ENCODE measurements around the gene GLUD1. TPM values are rescaled to one million over a fixed set of nuclear protein-coding genes. Genes with fewer than 3 reads are reported as not detected.
A peak's percentile ranks its signal among the peaks of the same experiment; 100 is the strongest.
"Not testable (repeated sequence)": the region's sequence is repeated elsewhere in the genome, so short reads cannot be mapped to it uniquely, and the experiment has no call there.

GLUD1 gene
- total RNA-seq: 69.5 and 72.4 TPM in 2 replicates
- long read RNA-seq, transcript GLUD1-201 (13 exons, 3,039 nt): major isoform, 21 of 36 reads
- long read RNA-seq, partial matches to known transcripts: 12 of 36 reads
- long read RNA-seq, other reads (novel, unspliced or antisense): 3 of 36 reads

DNA sequence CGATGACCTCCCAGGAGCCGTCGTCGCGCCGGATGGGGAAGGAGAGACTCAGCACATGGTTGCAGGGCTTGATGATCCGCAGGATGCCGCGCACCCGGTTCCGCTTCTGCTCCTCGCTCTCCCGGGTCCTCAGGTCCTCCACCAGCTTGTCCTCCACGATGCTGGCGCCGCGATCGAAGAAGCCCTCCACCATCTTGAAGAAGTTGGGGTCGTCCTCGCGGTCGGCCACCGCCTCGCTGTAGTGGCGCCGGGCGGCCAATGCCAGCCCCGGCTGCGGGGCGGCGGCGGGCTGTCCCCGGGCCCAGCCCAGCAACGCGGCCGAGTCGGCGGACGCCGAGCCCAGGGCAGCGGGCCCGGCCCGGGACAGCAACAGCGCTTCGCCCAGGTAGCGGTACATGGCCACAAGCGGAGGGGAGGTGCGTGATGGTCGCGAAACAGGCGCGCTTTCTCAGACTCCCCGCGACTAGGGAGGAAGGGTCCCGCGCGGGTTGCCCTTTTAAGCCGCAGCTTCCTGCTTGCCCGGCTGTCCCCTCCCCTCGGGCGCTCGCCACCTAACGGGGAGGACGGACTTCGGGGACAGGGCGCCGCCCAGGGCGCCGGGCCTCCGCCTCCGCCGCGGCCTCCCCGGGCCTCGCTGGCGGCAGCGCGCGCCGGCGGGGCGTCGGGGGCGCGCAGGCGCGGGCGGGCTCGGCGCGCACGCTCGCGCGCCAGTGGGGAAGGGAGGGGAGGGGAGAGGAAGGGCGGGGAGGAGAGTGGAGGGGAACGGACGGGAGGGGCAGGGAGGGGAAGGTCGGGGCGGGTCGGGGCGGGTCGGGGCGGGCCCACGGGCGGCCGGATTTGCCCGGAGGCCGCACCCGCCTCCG is at the start of gene GLUD1, which contains the start of gene SHLD2:
GLUD1 (minus strand) TSS at position 471 of the 863 bp plus-strand sequence; CDS start at position 397, 74 bp downstream.
SHLD2 (plus strand) TSS at position 834 of the 863 bp plus-strand sequence. CDS start 56,149 bp downstream, outside the sequence.
- no peaks in the 10 kb centered on the region for H3K9me3 Mint-ChIP-seq (ENCODE audit: low read depth)
- TF ChIP-seq, protein P1, sequence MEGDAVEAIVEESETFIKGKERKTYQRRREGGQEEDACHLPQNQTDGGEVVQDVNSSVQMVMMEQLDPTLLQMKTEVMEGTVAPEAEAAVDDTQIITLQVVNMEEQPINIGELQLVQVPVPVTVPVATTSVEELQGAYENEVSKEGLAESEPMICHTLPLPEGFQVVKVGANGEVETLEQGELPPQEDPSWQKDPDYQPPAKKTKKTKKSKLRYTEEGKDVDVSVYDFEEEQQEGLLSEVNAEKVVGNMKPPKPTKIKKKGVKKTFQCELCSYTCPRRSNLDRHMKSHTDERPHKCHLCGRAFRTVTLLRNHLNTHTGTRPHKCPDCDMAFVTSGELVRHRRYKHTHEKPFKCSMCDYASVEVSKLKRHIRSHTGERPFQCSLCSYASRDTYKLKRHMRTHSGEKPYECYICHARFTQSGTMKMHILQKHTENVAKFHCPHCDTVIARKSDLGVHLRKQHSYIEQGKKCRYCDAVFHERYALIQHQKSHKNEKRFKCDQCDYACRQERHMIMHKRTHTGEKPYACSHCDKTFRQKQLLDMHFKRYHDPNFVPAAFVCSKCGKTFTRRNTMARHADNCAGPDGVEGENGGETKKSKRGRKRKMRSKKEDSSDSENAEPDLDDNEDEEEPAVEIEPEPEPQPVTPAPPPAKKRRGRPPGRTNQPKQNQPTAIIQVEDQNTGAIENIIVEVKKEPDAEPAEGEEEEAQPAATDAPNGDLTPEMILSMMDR (IDR thresholded peaks at IDR 0.05; ENCODE audit: unreplicated experiment): no peak
- H3K4me1 Mint-ChIP-seq (ENCODE audit: low read depth): peaks cover 25% of the 10 kb centered on the region
- peak; percentile 79 for DNase-seq (ENCODE audit: low spot score, unreplicated experiment)
- H3K36me3 Mint-ChIP-seq (ENCODE audit: insufficient read depth): peaks cover 4% of the 10 kb centered on the region
- H3K27me3 Mint-ChIP-seq: no peaks in the 10 kb centered on the region
- H3K4me3 Mint-ChIP-seq (ENCODE audit: low read depth): peak within 1 kb of the TSS; percentile 92
- peak within 1 kb of the TSS; percentile 94 for H3K27ac Mint-ChIP-seq

DNA sequence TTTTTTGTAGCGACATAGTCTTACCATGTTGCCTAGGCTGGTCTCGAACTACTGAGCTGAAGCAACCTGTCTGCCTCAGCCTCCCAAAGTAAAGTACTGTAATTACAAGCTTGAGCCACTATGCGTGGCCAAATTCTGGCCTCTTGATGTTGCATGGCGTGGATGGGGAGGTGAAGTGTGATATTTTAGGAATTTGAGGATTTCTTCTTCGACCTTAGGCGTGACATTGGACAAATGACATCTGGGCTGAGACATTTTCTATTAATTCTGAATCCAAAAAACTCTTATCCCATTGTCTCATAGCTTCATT is 48.4 kb upstream of the GLUD1 start:
- H3K36me3 Mint-ChIP-seq (ENCODE audit: insufficient read depth); DNase-seq (ENCODE audit: low spot score, unreplicated experiment); H3K4me1 Mint-ChIP-seq (ENCODE audit: low read depth); H3K4me3 Mint-ChIP-seq (ENCODE audit: low read depth); H3K27me3 Mint-ChIP-seq; H3K27ac Mint-ChIP-seq; H3K9me3 Mint-ChIP-seq (ENCODE audit: low read depth): not testable (repeated sequence)

DNA sequence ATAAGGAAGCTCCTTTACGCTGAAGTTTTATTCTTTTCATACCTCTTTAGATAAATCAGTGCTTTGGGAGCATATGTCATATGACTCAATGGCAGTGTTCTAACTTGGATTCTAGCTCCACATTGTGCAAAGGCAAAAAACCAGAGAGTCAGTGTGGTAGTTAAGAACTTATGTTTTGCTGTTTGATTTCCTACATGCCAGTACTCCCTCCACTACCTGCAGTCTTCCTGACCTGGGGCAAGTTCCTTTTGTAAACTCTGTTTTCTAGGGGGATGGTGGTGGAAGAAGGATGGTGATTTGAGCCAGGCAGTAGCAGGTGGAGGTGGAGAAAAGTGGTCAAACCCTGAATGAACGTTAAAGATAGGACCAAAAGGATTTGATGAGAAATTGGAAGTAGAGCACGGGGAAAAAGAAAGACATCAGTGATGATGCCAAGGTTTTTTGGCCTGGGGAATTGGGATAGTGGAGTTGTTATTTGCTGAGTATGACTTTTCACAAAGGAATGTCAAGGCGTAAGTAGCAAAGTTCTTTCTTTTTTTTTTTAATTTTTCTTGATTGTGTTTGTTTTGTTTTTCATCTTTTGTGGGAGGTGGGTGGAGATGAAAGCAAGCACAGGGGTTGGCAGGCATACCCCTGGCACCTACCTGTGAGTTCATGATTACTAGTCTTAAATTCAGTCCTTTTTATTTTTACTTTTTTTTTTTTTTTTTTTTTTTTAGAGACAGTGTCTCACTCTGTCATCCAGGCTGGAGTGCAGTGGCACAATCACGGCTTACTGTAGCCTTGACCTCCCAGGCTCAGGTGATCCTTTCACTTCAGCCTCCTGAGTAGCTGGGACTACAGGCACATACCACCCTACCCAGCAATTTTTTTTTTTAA is 47.8 kb upstream of the GLUD1 start:
- H3K4me3 Mint-ChIP-seq (ENCODE audit: low read depth); H3K27me3 Mint-ChIP-seq; H3K27ac Mint-ChIP-seq; DNase-seq (ENCODE audit: low spot score, unreplicated experiment); H3K4me1 Mint-ChIP-seq (ENCODE audit: low read depth); H3K9me3 Mint-ChIP-seq (ENCODE audit: low read depth): not testable (repeated sequence)
- H3K36me3 Mint-ChIP-seq (ENCODE audit: insufficient read depth): peaks cover 10% of the 10 kb centered on the region

DNA sequence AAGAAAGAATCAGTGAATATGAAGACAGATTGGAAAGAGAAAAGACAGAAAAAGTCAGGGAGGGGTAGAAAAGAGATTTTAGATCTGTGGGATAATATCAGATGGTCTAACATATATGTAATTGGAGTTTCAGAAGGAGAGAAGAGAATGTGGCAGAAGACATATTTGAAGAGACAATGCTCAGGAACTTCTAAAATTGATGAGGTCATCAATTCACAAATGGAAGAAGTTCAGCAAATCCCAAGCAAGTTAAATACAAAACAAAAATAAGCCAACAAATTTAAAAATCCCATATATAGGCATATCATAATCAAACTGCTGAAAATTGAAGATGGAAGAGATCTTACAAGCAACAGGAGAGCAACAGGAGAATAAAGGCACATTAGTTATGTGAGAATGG is 42.8 kb upstream of the GLUD1 start:
- not testable (repeated sequence) for DNase-seq (ENCODE audit: low spot score, unreplicated experiment); H3K27ac Mint-ChIP-seq; H3K27me3 Mint-ChIP-seq; H3K4me1 Mint-ChIP-seq (ENCODE audit: low read depth); H3K4me3 Mint-ChIP-seq (ENCODE audit: low read depth)
- Mint-ChIP-seq H3K36me3 (ENCODE audit: insufficient read depth) (peaks cover 21% of the 10 kb centered on the region), H3K9me3 (ENCODE audit: low read depth) (peaks cover 15% of the 10 kb centered on the region)

DNA sequence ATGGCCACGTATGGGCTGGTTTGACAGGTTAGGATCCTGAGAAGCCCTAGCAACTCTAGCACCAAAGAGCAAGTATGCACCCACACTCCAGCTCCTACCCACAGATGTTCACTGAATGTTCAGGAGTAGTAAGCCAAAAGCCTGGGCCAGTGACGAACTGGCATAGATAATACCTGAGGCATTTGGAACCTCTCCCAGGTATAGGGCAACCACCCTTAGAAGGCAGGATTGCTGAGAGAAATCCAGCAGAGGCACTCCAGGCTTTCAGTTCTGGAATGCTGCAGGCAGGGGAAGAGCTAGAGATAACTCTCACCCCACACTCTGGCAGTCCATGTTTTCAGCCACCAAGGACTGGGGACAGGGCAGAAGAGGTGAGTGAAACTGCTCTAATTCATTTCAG is 39.8 kb upstream of the GLUD1 start:
- H3K27ac Mint-ChIP-seq; DNase-seq (ENCODE audit: low spot score, unreplicated experiment); H3K4me3 Mint-ChIP-seq (ENCODE audit: low read depth); H3K4me1 Mint-ChIP-seq (ENCODE audit: low read depth); H3K27me3 Mint-ChIP-seq: not testable (repeated sequence)
- H3K36me3 Mint-ChIP-seq (ENCODE audit: insufficient read depth): peaks cover 20% of the 10 kb centered on the region
- peaks cover 12% of the 10 kb centered on the region for H3K9me3 Mint-ChIP-seq (ENCODE audit: low read depth)

DNA sequence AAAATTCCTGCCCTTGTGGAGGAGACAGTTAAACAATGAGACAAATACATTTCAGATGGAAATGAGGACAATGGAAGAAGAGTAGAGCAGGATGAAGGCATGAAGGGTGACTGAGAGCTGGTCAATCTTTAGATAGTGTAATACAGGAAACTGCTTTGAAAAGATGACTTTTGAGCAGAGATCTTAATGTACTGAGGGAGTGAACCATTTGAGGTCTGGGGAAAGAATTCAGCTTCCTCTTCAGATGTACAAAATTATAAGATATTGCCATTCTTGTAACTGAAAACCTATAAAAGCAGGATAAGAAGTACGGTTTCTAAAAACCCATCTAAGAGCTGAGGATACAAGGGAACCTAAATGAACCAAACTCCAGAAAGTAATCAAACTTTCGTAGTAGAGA is 39.3 kb upstream of the GLUD1 start:
- not testable (repeated sequence) for H3K4me1 Mint-ChIP-seq (ENCODE audit: low read depth); DNase-seq (ENCODE audit: low spot score, unreplicated experiment); H3K27ac Mint-ChIP-seq; H3K27me3 Mint-ChIP-seq; H3K4me3 Mint-ChIP-seq (ENCODE audit: low read depth)
- Mint-ChIP-seq H3K9me3 (ENCODE audit: low read depth) (peaks cover 12% of the 10 kb centered on the region), H3K36me3 (ENCODE audit: insufficient read depth) (peaks cover 22% of the 10 kb centered on the region)

DNA sequence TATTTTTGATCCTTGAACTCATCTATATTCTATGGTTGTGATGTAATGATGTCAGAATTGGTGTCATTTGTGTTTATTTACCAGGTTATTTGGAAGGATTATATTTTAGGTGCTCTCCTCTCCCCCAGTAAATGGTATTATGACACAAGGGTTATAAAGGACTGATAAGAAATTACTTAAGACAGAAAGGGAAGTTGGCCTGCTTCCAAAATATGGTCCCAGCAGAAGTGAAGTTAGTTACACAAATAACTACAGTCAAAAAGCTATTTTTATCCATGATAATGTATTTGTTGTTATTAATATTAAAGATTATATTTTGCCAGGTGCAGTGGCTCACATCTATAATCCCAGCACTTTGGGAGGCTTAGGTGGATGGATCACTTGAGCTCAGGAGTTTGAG is 37.5 kb upstream of the GLUD1 start:
- H3K4me3 Mint-ChIP-seq (ENCODE audit: low read depth); H3K9me3 Mint-ChIP-seq (ENCODE audit: low read depth); H3K27me3 Mint-ChIP-seq; DNase-seq (ENCODE audit: low spot score, unreplicated experiment); H3K27ac Mint-ChIP-seq; H3K4me1 Mint-ChIP-seq (ENCODE audit: low read depth): not testable (repeated sequence)
- peaks cover 13% of the 10 kb centered on the region for H3K36me3 Mint-ChIP-seq (ENCODE audit: insufficient read depth)

DNA sequence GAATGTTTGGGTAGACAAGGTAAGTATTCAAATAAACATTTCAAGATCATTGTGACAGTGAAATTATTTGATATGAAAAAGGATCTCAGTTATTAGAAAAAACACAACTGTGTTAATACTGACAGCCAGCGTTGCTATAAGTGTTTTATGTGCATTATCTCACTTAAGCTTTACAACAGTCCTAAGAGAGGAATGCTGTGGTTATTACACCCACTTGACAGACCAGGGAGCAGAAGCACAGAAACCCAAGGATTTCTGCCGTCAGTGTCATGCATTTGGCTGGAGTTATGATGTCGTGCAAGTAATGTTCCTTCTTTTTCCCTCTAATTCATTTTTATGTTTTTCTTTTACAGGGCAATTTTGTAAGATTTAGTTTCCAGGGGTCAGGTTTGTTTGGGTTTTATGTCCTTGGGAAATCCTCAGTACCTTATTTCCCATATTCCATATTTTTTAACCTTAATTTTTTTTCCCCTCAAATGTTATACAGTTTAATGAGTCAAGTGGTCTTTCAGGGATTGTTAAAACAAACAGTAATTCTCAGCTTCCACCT is 33.0 kb upstream of the GLUD1 start:
- not testable (repeated sequence) for H3K4me3 Mint-ChIP-seq (ENCODE audit: low read depth); H3K27me3 Mint-ChIP-seq; H3K9me3 Mint-ChIP-seq (ENCODE audit: low read depth); H3K4me1 Mint-ChIP-seq (ENCODE audit: low read depth); DNase-seq (ENCODE audit: low spot score, unreplicated experiment); H3K36me3 Mint-ChIP-seq (ENCODE audit: insufficient read depth); H3K27ac Mint-ChIP-seq

DNA sequence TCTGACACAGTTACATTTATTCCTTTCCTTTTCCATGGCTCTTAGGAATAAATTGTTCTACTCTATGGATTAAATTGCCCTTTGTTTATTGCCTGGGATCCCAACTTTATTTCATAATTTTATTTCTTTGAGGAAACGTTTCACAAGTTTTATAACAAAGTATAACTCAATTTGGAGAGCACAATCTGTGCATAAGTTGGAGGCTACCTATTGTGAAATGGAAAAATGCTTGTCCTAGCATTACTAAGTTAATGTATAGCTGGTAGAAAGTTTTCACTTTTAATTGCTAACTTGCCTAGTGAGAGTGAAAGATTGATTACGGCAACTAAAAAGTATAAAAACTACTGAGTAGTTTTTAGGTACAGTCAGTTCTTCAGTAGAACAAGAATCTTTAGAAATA is 32.4 kb upstream of the GLUD1 start:
- H3K27ac Mint-ChIP-seq; H3K9me3 Mint-ChIP-seq (ENCODE audit: low read depth); H3K4me1 Mint-ChIP-seq (ENCODE audit: low read depth); H3K4me3 Mint-ChIP-seq (ENCODE audit: low read depth); H3K27me3 Mint-ChIP-seq; H3K36me3 Mint-ChIP-seq (ENCODE audit: insufficient read depth); DNase-seq (ENCODE audit: low spot score, unreplicated experiment): not testable (repeated sequence)

DNA sequence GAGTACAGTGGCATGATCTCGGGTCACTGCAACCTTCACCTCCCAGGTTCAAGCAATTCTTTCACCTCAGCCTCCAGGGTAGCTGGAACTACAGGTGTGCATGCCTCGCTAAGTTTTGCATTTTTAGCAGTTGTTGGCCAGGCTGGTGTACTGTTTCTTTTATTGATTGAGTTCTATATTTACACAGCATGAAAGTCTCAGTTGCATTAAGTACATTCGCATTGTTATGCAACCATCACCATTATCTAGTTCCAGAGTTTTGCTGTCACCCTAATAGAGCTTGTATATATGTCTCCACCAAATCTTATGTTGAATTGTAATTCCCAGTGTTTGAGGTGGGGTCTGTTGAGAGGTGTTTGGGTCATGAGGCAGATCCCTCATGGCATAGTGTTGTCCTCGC is 28.7 kb upstream of the GLUD1 start:
- H3K36me3 Mint-ChIP-seq (ENCODE audit: insufficient read depth); H3K4me1 Mint-ChIP-seq (ENCODE audit: low read depth); H3K27ac Mint-ChIP-seq: not testable (repeated sequence)

DNA sequence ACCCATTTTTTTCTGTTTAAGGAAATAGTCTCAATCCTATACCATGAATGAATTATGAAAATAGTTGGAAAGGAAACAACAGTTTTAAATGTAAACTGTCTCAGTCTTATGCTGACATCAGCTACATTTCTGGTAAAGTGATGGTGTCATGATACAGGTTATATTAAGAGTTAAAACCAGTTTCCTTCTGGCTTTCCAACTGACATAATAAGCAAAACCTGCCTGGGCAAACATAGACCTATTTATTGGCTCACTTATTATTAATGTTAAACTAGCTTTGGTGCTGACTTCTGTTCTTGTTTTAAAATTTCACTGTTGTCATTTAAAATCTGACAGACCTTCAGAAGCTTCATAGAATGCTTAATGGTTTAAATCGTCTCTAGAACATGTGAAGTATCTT is 24.4 kb upstream of the GLUD1 start:
- not testable (repeated sequence) for H3K27ac Mint-ChIP-seq; H3K27me3 Mint-ChIP-seq; DNase-seq (ENCODE audit: low spot score, unreplicated experiment); H3K36me3 Mint-ChIP-seq (ENCODE audit: insufficient read depth); H3K4me3 Mint-ChIP-seq (ENCODE audit: low read depth); H3K9me3 Mint-ChIP-seq (ENCODE audit: low read depth); H3K4me1 Mint-ChIP-seq (ENCODE audit: low read depth)

More for the DNA sequence above, 28.7 kb upstream of the GLUD1 start:
- not testable (repeated sequence) for DNase-seq (ENCODE audit: low spot score, unreplicated experiment); H3K4me3 Mint-ChIP-seq (ENCODE audit: low read depth); H3K9me3 Mint-ChIP-seq (ENCODE audit: low read depth); H3K27me3 Mint-ChIP-seq

All from progenitor cell of endocrine pancreas (in vitro differentiated cells).